Prostate gland (tissue), 2 donors: ENCODE data around the gene BLVRB. TPM values are rescaled to one million over a fixed set of nuclear protein-coding genes. Genes with fewer than 3 reads are reported as not detected.

Experiments
- DNase-seq: peaks from one replicate; pipeline ENCODE4 v3.0.0-alpha.2; 2019; ENCODE audit warnings: low spot score
- H3K27ac ChIP-seq, 2 donors: fragments of 200-600 bp; sonication (generic); 2 replicates each; pipeline ENCODE4 v1.5.1; 2017 to 2019
- H3K27me3 ChIP-seq: fragments of 200-600 bp; sonication (generic); replicated peaks from 2 replicates; pipeline ENCODE4 v1.5.1; 2019; ENCODE audit not compliant: insufficient read depth
- H3K36me3 ChIP-seq, 2 donors: fragments of 200-600 bp; sonication (generic); 1 replicate in 1 of 2; 2 replicates in 1 of 2; pipeline versions ENCODE4 v1.5.1 to v1.8.1; 2017 to 2019
- H3K4me1 ChIP-seq: fragments of 200-600 bp; sonication (generic); replicated peaks from 2 replicates; pipeline ENCODE4 v1.5.1; 2019
- H3K4me3 ChIP-seq, 2 donors: fragments of 200-600 bp; sonication (generic); 2 replicates each; pipeline ENCODE4 v1.5.1; 2017 to 2019
- H3K9me3 ChIP-seq: fragments of 200-600 bp; sonication (generic); 2 replicates; pipeline ENCODE4 v1.5.1; 2017
- POLR2A ChIP-seq: fragments of 450-650 bp; IDR thresholded peaks from one replicate; pipeline ENCODE4 v1.6.1; 2016; ENCODE audit warnings: antibody characterized with exemption, mild to moderate bottlenecking
- POLR2AphosphoS5 ChIP-seq: sonication (generic); formaldehyde crosslinking; IDR thresholded peaks from one replicate; pipeline ENCODE4 v1.6.1; 2017; ENCODE audit warnings: antibody characterized with exemption
- WGBS: methylation state at CpG from one replicate; pipeline ENCODE4 v1.1.5; 2018; 5-methylcytosine and 5-hydroxymethylcytosine counted together
- intact Hi-C: fragments of 100-400 bp; cut with DNase I; formaldehyde crosslinking; loops from one replicate; pipeline ENCODE4 v1.14.2; 2022
- total RNA-seq, 2 donors: library from RNA; depleted of rRNA; stranded (reverse); fragments of >200 nt; gene quantifications; one replicate each; pipeline ENCODE4 v1.1.0, GENCODE V29; 2016
- TF ChIP-seq, protein P1 (sequence below), 4 experiments: fragments of 200-600 bp in 2 of 4; fragments of 450-650 bp in 2 of 4; sonication (generic) in 2 of 4; IDR thresholded peaks; 1 replicate in 3 of 4; 2 replicates in 1 of 4; pipeline ENCODE4 v1.5.1; 2016 to 2019; ENCODE audit warnings: antibody characterized with exemption in 4 of 4, mild to moderate bottlenecking in 2 of 4, moderate library complexity in 2 of 4

BLVRB gene
- total RNA-seq, 2 donors from 2014 or later = 101 to 261 TPM

DNA sequence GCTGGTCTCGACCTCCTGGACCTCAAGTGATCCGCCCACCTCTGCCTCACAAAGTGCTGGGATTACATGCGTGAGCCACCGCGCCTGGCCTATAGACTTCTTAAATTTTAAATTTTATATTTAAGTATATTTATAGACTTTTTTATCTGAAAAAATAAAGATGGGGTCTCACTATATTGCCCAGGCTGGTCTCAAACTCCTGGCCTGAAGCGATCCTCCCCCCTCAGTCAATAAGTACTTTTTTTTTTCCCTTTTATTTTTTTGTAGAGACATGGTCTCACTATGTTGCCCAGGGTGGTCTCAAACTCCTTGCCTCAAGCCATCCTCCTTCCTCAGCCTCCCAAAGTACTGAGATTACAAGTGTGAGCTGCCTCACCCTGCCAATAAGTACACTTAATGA lies 41.6 kb downstream of the BLVRB start:
- intact Hi-C loops = loop anchor here (2.0 kb wide), 1 partner anchor 41 kb away; the partner anchor contains the start of gene BLVRB
- Histone ChIP-seq H3K27me3 (no peaks in the 10 kb centered on the region), H3K27ac (peak overlapping the region; percentile 100), H3K4me1 (peaks cover 4% of the 10 kb centered on the region), H3K9me3 (no peaks in the 10 kb centered on the region), H3K36me3 (peaks cover 8 to 10% of the 10 kb centered on the region in 2 donors), H3K4me3 (no peak overlapping the region)
- TF ChIP-seq POLR2A (no peak), POLR2AphosphoS5 (no peak)
- no peak for DNase-seq
- 96% methylated on average over 6 of the region's 6 CpGs for WGBS

DNA sequence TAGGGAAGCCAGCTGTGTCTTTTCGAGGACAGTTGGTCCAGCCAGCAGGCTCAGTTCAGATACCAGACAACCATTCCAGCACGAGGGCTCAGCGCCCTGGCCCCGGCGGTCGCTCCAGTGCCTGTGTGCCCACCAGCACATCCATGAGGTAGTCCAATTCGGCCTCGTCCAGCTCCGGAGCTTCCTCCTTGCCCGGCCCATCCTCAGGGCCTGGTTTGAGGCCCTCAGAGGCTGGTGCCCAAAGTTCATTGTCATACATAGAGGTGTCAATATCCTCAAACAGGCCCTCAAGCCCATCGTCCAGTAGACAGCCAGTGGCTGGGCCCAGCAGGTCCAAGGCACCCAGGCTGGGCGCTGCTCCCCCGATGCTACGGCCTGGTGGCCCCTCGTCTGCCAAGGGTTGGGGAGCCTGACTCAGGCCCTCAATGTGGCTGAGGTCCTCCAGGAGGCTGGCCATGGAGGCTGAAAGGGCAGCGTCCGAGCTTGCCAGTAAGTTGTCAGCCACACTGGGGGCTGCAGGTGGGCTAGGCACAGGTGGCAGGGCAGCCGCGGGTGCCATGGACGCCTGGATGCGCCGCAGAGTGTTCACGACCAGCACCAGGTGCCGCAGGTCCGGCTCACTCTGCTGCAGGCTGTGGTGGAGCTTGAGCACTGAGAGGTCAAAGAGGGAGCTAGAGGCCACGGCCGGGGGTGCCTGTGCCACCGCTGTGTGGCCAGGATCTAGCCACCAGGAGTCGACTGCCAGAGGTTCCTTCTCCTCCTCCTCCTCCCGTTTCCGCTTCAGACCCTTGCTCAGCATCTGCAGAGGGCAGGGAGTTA lies 42.6 kb downstream of the BLVRB start:
- Histone ChIP-seq H3K27ac (peak overlapping the region; percentile 97 to 100), H3K4me1 (peaks cover 4% of the 10 kb centered on the region)
- TF ChIP-seq POLR2AphosphoS5 (no peak), POLR2A (no peak)
- TF ChIP-seq, protein P1, sequence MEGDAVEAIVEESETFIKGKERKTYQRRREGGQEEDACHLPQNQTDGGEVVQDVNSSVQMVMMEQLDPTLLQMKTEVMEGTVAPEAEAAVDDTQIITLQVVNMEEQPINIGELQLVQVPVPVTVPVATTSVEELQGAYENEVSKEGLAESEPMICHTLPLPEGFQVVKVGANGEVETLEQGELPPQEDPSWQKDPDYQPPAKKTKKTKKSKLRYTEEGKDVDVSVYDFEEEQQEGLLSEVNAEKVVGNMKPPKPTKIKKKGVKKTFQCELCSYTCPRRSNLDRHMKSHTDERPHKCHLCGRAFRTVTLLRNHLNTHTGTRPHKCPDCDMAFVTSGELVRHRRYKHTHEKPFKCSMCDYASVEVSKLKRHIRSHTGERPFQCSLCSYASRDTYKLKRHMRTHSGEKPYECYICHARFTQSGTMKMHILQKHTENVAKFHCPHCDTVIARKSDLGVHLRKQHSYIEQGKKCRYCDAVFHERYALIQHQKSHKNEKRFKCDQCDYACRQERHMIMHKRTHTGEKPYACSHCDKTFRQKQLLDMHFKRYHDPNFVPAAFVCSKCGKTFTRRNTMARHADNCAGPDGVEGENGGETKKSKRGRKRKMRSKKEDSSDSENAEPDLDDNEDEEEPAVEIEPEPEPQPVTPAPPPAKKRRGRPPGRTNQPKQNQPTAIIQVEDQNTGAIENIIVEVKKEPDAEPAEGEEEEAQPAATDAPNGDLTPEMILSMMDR (IDR thresholded peaks at IDR 0.05) = no peak

DNA sequence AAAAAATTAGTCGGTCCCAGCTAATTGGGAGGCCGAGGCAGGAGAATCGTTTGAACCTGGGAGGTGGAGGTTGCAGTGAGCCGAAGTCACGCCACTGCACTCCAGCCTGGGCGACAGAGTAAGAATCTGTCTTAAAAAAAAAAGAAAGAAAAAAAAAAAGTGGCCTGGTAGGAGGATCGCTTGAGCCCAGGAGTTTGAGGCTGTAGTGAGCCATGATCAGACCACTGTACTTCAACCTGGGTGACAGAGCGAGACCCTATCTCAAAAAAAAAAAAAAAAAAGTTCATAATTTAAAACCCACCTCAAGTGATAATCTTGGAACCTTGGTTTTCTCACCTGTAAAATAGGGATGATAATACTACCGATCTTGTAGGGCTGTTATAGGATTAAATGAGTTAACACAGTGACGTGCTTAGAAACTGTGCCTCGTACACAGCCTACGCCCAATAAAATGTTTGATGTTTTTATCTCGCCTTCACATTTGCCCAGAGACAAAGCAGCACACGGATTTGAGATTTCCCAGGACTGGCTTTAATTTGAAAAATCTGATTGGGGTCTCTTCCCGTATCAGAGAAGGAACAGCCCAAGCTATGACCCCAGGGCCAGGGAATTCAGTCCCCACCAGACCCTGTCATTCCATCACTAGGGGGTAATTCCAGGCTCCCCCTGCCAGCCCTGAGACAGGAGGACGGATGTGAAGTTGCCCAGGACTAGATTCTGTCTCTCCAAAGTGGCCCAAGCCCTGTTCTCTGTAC lies 43.4 kb downstream of the BLVRB start:
- peaks cover 4% of the 10 kb centered on the region for H3K4me1 ChIP-seq
- DNase-seq = no peak
- peak overlapping the region; percentile 97 to 100 for H3K27ac ChIP-seq
- intact Hi-C loops = loop anchor here (1.0 kb wide), 1 partner anchor 22 kb away; the partner anchor contains the start of gene SERTAD3
- H3K27me3 ChIP-seq = no peaks in the 10 kb centered on the region
- TF ChIP-seq, protein P1 (IDR thresholded peaks at IDR 0.05) = no peak
- TF ChIP-seq POLR2AphosphoS5 = no peak
- TF ChIP-seq POLR2A = no peak
- 62% methylated on average over 16 of the region's 16 CpGs for WGBS
- peaks cover 8 to 10% of the 10 kb centered on the region in 2 donors for H3K36me3 ChIP-seq
- H3K9me3 ChIP-seq = no peaks in the 10 kb centered on the region
- H3K4me3 ChIP-seq = peak overlapping the region in 1 of 2 donors; percentile 62

More for the DNA sequence above, 42.6 kb downstream of the BLVRB start:
- H3K9me3 ChIP-seq = no peaks in the 10 kb centered on the region
- no peaks in the 10 kb centered on the region for H3K27me3 ChIP-seq
- intact Hi-C loops = no loop called here
- no peak overlapping the region for H3K4me3 ChIP-seq
- WGBS = 89% methylated on average over 31 of the region's 31 CpGs
- peaks cover 8 to 10% of the 10 kb centered on the region in 2 donors for H3K36me3 ChIP-seq
- DNase-seq = no peak

DNA sequence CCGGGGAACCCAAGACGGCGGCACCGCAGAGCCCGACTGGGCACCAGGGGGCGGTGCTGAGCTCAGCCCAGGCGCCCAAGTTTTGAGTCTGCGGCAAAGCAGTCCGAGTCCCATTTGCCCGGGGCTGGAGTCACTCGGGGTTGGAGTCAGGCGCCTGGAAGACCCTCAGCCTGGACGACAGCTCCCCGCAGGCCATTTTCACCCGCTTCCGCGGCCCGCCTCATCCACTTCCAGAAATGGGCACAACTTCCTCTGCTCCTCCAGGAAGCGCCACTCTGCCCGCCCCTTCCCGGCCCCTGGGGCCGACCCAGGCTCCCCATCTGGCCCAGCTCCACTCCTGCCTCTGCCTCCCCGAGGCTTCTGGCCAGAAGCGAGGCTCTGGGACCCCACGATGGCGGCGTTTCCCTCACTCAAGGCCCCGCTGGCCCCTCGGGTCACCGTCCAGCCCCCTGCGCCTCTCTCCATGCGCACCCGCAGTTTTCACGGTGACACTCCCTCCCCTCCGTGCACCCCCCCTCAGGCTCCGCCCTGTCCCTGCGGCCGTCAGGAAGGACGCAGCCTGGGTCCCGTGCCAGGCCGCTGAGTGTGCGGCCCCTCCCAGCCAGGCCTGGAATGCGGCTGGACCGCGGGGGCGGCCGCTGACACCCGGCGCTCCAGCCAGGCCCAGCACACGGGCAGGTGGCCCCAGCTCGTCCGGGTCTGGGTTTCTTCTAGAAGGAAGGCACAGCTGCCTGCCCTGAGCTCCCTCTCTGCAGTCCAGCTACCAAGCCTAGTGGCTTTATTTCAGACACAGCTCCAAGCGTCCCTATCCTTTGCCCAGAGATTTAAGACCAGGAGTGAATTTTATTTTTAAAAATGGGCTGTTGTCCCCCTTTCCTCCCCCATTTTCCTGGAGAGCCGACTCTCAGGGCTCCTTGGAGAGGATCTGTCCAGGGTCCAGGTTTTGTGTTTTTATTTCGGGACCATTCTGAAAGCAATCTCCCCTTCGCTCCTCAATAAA lies 44.5 kb downstream of the BLVRB start:
- H3K4me1 ChIP-seq = peaks cover 4% of the 10 kb centered on the region
- H3K36me3 ChIP-seq = peaks cover 8 to 10% of the 10 kb centered on the region in 2 donors
- peak; percentile 99 for TF ChIP-seq POLR2A
- TF ChIP-seq POLR2AphosphoS5 = peak; percentile 97
- TF ChIP-seq, protein P1 (IDR thresholded peaks at IDR 0.05) = peak; percentile 91 to 97 (median 96)
- peak overlapping the region; percentile 97 to 100 for H3K27ac ChIP-seq
- H3K9me3 ChIP-seq = no peaks in the 10 kb centered on the region
- no peaks in the 10 kb centered on the region for H3K27me3 ChIP-seq
- WGBS = 2% methylated on average over 56 of the region's 56 CpGs
- peak; percentile 93 for DNase-seq
- H3K4me3 ChIP-seq = peak overlapping the region; percentile 36 to 62
- intact Hi-C loops = loop anchor here (1.0 kb wide), 1 partner anchor 23 kb away; the partner anchor contains the start of gene SERTAD3
